Ovary (tissue), 9 donors: ENCODE measurements around the gene ST7. TPM values are rescaled to one million over a fixed set of nuclear protein-coding genes. Genes with fewer than 3 reads are reported as not detected.

Experiments used
- DNase-seq, 5 donors: peaks; one replicate each; pipeline ENCODE4 v3.0.0-alpha.2; 2019 to 2020
- H3K27ac ChIP-seq, 2 donors: fragments of 200-600 bp; one replicate each; pipeline versions ENCODE4 v1.5.1 to v1.8.0; 2019 to 2022
- H3K27me3 ChIP-seq: fragments of 200-600 bp; one replicate; pipeline ENCODE4 v1.8.0; 2022
- H3K36me3 ChIP-seq: fragments of 200-600 bp; sonication (generic); one replicate; pipeline ENCODE4 v1.5.1; 2019
- H3K4me1 ChIP-seq: one replicate; pipeline ENCODE4 v1.8.1; 2013; ENCODE audit warnings: mild to moderate bottlenecking, moderate library complexity; ENCODE audit not compliant: insufficient read depth
- H3K4me3 ChIP-seq: fragments of 200-600 bp; sonication (generic); one replicate; pipeline ENCODE4 v1.5.1; 2017
- H3K9me3 ChIP-seq, 2 donors: fragments of 200-600 bp in 1 of 2; sonication (generic) in 1 of 2; one replicate each; pipeline versions ENCODE4 v1.5.1 to v1.8.1; 2013 to 2019; ENCODE audit warnings: mild to moderate bottlenecking in 1 of 2, moderate library complexity in 1 of 2
- CTCF ChIP-seq, 3 donors: fragments of 450-650 bp in 2 of 3; fragments of 200-600 bp in 1 of 3; IDR thresholded peaks; one replicate each; pipeline versions ENCODE4 v1.5.1 to v1.8.0; 2016 to 2022; ENCODE audit warnings: antibody characterized with exemption in 3 of 3, mild to moderate bottlenecking in 1 of 3
- EP300 ChIP-seq: sonication (generic); formaldehyde crosslinking; IDR thresholded peaks from one replicate; pipeline ENCODE4 v1.6.1; 2017; ENCODE audit warnings: antibody characterized with exemption
- POLR2A ChIP-seq: fragments of 450-650 bp; IDR thresholded peaks from one replicate; pipeline ENCODE4 v1.6.1; 2017; ENCODE audit warnings: antibody characterized with exemption, mild to moderate bottlenecking, moderate library complexity
- WGBS, 3 donors: extraction: QIAGEN DNeasy Blood & Tissue Kit in 1 of 3; methylation state at CpG; one replicate each; pipeline versions ENCODE4 v1.1.5 to v1.1.7; 2013 to 2017; 5-methylcytosine and 5-hydroxymethylcytosine counted together
- intact Hi-C, 4 donors: fragments of 100-400 bp; cut with DNase I; formaldehyde crosslinking; loops; one replicate each; pipeline versions ENCODE4 v1.11.0 to v1.15.1; 2022 to 2023
- polyA plus RNA-seq, 2 donors: library from polyadenylated mRNA; stranded (reverse); fragments of 200-250 nt in 1 of 2; fragments of 350-450 nt in 1 of 2; fragmentation: Illumina TruSeq in 1 of 2; extraction: RNeasy Lipid Tissue Mini Kit (QIAGEN cat#74804) in 1 of 2; gene quantifications; one replicate each; pipeline ENCODE4 v1.2.3, GENCODE V29; 2013 to 2014
- total RNA-seq, 7 donors: library from RNA; depleted of rRNA in 2 of 7; stranded (reverse); fragments of >200 nt in 2 of 7; fragmentation: NEBNext Ultra II Directional in 3 of 7; extraction: Animal tissue kit (Norgen Biotek cat#: 25700) in 3 of 7; gene quantifications; one replicate each; pipeline versions ENCODE4 v1.1.0 to v1.2.4, GENCODE V29; 2016 to 2023
- donor health status: DM: no; HTN: no; CAD: no; lungs with moderate emphysema.
- donor health status: DM: no; HTN: no; CAD: no.
- donor health status: Bipolar disorder and iron deficiency.
- donor health status: DM: yes; HTN: yes; CAD: no.
- donor health status: DM: no; HTN: no; CAD: no.
- donor health status: DM: yes; HTN: yes; CAD: no.

ST7 gene
- total and polyA plus RNA-seq, 9 donors: 14.1 to 37.7 (median 18.8) TPM

- no peak overlapping the region for H3K4me3 ChIP-seq
- H3K36me3 ChIP-seq: no peaks in the 10 kb centered on the region
- TF ChIP-seq POLR2A: no peak
- TF ChIP-seq EP300: no peak
- no peak for TF ChIP-seq CTCF (IDR thresholded peaks at IDR 0.05)
- H3K4me1 ChIP-seq: no peaks in the 10 kb centered on the region
- WGBS, 3 donors: 76 to 94% (median 77%) methylated on average over 1 of the region's 1 CpG
- intact Hi-C loops: no loop called here
- H3K27ac ChIP-seq: no peak overlapping the region
- no peaks in the 10 kb centered on the region for H3K9me3 ChIP-seq
- DNase-seq: no peak
- no peaks in the 10 kb centered on the region for H3K27me3 ChIP-seq
Measured at GRCh38 chr7:117004899-117005298, 51.6 kb downstream of the ST7 start.

GRCh38 chr7:117005449-117005848 is 52.1 kb downstream of the ST7 start:
- no peak for DNase-seq
- no peaks in the 10 kb centered on the region for H3K27me3 ChIP-seq
- intact Hi-C loops: no loop called here
- H3K27ac ChIP-seq: no peak overlapping the region
- no peaks in the 10 kb centered on the region for H3K4me1 ChIP-seq
- WGBS, 3 donors: 79 to 93% (median 91%) methylated on average over 2 of the region's 2 CpGs
- H3K9me3 ChIP-seq: no peaks in the 10 kb centered on the region
- TF ChIP-seq EP300: no peak
- no peak for TF ChIP-seq CTCF (IDR thresholded peaks at IDR 0.05)
- TF ChIP-seq POLR2A: no peak
- no peak overlapping the region for H3K4me3 ChIP-seq
- no peaks in the 10 kb centered on the region for H3K36me3 ChIP-seq

- Histone ChIP-seq H3K9me3 (no peaks in the 10 kb centered on the region), H3K27ac (no peak overlapping the region), H3K4me3 (no peak overlapping the region), H3K27me3 (no peaks in the 10 kb centered on the region), H3K36me3 (no peaks in the 10 kb centered on the region), H3K4me1 (no peaks in the 10 kb centered on the region)
- DNase-seq: no peak
- intact Hi-C loops: no loop called here
- WGBS, 3 donors: 92 to 93% (median 92%) methylated on average over 5 of the region's 5 CpGs
- TF ChIP-seq EP300 (no peak), CTCF (IDR thresholded peaks at IDR 0.05) (no peak), POLR2A (no peak)
Measured at GRCh38 chr7:117006907-117007684, 53.8 kb downstream of the ST7 start.

GRCh38 chr7:117008118-117008885 is 55.0 kb downstream of the ST7 start:
- no peak for DNase-seq
- no peak overlapping the region for H3K4me3 ChIP-seq
- H3K27ac ChIP-seq: no peak overlapping the region
- no peaks in the 10 kb centered on the region for H3K9me3 ChIP-seq
- intact Hi-C loops: no loop called here
- H3K4me1 ChIP-seq: no peaks in the 10 kb centered on the region
- 88 to 93% (median 89%) methylated on average over 3 of the region's 3 CpGs for WGBS, 3 donors
- no peaks in the 10 kb centered on the region for H3K27me3 ChIP-seq
- no peak for TF ChIP-seq EP300
- no peak for TF ChIP-seq POLR2A
- TF ChIP-seq CTCF (IDR thresholded peaks at IDR 0.05): no peak
- H3K36me3 ChIP-seq: no peaks in the 10 kb centered on the region
